ENCODE results near the gene VSNL1. TPM values are rescaled to one million over a fixed set of nuclear protein-coding genes. Genes with fewer than 3 reads are reported as not detected.

VSNL1 gene
- total RNA-seq (0.47 TPM), polyA plus RNA-seq (1.4 TPM)
- long read RNA-seq, donor 1 = 0 reads
- long read RNA-seq, donor 2, partial matches to known transcripts = 42 of 44 reads
- long read RNA-seq, donor 2, other reads (novel, unspliced or antisense) = 0 of 44 reads
- long read RNA-seq, donor 3, partial matches to known transcripts = 0 of 1 reads
- long read RNA-seq, donor 3, other reads (novel, unspliced or antisense) = 0 of 1 reads
- long read RNA-seq, donor 4 = 0 reads
- long read RNA-seq, donor 5, partial matches to known transcripts = 0 of 2 reads
- long read RNA-seq, donor 5, other reads (novel, unspliced or antisense) = 0 of 2 reads
- long read RNA-seq, donor 6 = 0 reads
- long read RNA-seq, donor 7, partial matches to known transcripts = 0 of 1 reads
- long read RNA-seq, donor 7, other reads (novel, unspliced or antisense) = 0 of 1 reads
- long read RNA-seq, donor 8 = 0 reads
- long read RNA-seq, donor 9 = 0 reads
- long read RNA-seq, donor 10, partial matches to known transcripts = 0 of 1 reads
- long read RNA-seq, donor 10, other reads (novel, unspliced or antisense) = 0 of 1 reads

DNA sequence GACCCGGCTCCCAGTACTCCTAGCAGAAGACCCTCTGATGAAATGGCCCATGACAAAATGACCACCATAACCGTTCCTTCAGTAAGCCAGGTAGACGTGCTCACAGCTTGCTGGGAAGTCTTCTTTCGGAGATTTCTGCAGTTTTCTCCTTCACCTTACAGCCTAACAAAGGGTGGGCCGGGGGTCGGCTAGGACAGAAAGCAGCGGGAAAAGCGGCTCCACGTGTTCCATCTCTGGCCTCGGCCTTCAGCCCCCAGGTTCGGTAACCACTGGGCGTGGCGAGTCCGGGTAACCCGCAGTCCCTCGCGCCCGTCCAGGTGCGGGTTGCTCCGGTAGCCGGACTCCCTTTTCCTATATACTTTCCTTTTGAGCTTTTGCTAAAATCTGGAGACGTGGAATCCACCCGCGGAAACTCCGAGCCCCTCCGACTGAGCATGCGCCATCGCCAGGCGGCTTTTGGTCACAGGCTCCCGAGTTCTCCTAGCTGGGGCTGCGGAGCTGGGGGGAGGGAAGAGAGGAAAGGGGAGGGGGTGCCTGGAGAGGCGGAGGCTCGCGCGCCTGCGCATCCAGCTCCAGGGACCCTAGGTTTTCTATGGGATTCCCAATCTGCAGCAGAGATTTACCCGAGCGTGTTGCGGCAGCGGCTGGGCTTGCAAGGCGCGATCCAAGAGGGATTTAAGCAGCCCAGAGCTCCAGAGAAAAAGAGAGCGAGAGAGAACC, at the start of gene VSNL1:
VSNL1 (plus strand) TSS at position 604 of the 720 bp plus-strand sequence. CDS start 51,379 bp downstream, outside the sequence.
- peaks cover 55 to 70% of the 10 kb centered on the region in 2 donors for H3K27me3 ChIP-seq (ENCODE audit: control insufficient read depth in 2 of 2, insufficient read depth in 1 of 2, low read length in 1 of 2)

DNA sequence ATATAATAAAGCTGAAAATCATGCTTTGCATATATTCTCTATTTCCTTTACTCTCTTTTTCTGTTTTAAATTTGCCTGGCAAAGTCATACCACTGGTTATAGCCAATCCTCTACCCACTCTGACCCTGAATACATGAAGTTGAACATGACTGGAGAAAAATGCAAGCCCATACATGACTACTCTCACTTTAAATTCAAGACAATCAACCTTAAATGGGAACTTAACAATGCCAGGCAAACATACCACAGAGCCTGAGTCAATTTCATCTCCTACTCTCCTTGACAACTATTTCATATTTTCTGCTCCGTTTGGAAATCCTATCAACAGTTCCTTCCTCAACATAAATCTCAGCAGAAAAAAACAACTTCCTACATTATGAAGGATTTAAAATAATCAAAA, 44.9 kb upstream of the VSNL1 start:
- 18% methylated on average over 1 of the region's 1 CpG for WGBS
- no peaks in the 10 kb centered on the region for H3K9me3 ChIP-seq (ENCODE audit: control insufficient read depth in 2 of 2, insufficient read depth in 1 of 2, low read length in 1 of 2)
- no peaks in the 10 kb centered on the region for H3K4me1 ChIP-seq (ENCODE audit: control insufficient read depth in 2 of 2, insufficient read depth in 2 of 2, low read length in 2 of 2)
- H3K27me3 ChIP-seq (ENCODE audit: control insufficient read depth in 2 of 2, insufficient read depth in 1 of 2, low read length in 1 of 2) = no peaks in the 10 kb centered on the region
- H3K4me3 ChIP-seq (ENCODE audit: low read length in 2 of 2) = no peak overlapping the region
- no peak overlapping the region for H3K27ac ChIP-seq (ENCODE audit: low read depth in 1 of 2, low read length in 1 of 2)
- no peaks in the 10 kb centered on the region for H3K36me3 ChIP-seq (ENCODE audit: control insufficient read depth in 2 of 2, insufficient read depth in 2 of 2, low read length in 1 of 2)
- no peak for DNase-seq (ENCODE audit: low read depth in 6 of 9, low spot score in 9 of 9)

More for the DNA sequence above, at the start of gene VSNL1:
- peak within 1 kb of the TSS in 1 of 2 donors; percentile 52 for H3K27ac ChIP-seq (ENCODE audit: low read depth in 1 of 2, low read length in 1 of 2)
- H3K36me3 ChIP-seq (ENCODE audit: control insufficient read depth in 2 of 2, insufficient read depth in 2 of 2, low read length in 1 of 2) = no peaks in the 10 kb centered on the region
- H3K4me3 ChIP-seq (ENCODE audit: low read length in 2 of 2) = peak within 1 kb of the TSS; percentile 3 to 29
- no peaks in the 10 kb centered on the region for H3K9me3 ChIP-seq (ENCODE audit: control insufficient read depth in 2 of 2, insufficient read depth in 1 of 2, low read length in 1 of 2)
- DNase-seq (ENCODE audit: low read depth in 6 of 9, low spot score in 9 of 9) = peak in 3 of 9 donors; percentile 6 to 33 (median 11)
- H3K4me1 ChIP-seq (ENCODE audit: control insufficient read depth in 2 of 2, insufficient read depth in 2 of 2, low read length in 2 of 2) = peaks cover 0 to 4% of the 10 kb centered on the region in 2 donors
- 2% methylated on average over 43 of the region's 43 CpGs for WGBS

DNA sequence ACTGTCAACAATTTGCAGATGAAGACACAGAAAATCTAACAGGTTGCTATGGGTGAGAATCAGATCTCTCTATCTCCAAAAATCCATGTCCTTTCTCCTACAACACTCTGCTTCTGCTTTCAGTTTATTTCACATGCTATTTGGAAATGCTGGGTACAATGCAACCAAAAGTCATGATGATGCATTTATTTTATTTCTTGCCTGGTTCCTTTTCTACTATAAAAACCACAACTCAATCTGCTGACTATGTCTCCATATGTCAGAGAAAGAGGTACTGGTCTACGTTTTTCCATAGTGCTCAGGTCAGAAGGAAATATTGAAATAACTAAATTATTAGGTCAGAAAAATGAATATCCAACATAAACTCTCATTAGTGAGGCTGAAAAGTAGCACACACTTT, 42.8 kb upstream of the VSNL1 start:
- no peaks in the 10 kb centered on the region for H3K27me3 ChIP-seq (ENCODE audit: control insufficient read depth in 2 of 2, insufficient read depth in 1 of 2, low read length in 1 of 2)
- H3K36me3 ChIP-seq (ENCODE audit: control insufficient read depth in 2 of 2, insufficient read depth in 2 of 2, low read length in 1 of 2) = no peaks in the 10 kb centered on the region
- no peaks in the 10 kb centered on the region for H3K4me1 ChIP-seq (ENCODE audit: control insufficient read depth in 2 of 2, insufficient read depth in 2 of 2, low read length in 2 of 2)

DNA sequence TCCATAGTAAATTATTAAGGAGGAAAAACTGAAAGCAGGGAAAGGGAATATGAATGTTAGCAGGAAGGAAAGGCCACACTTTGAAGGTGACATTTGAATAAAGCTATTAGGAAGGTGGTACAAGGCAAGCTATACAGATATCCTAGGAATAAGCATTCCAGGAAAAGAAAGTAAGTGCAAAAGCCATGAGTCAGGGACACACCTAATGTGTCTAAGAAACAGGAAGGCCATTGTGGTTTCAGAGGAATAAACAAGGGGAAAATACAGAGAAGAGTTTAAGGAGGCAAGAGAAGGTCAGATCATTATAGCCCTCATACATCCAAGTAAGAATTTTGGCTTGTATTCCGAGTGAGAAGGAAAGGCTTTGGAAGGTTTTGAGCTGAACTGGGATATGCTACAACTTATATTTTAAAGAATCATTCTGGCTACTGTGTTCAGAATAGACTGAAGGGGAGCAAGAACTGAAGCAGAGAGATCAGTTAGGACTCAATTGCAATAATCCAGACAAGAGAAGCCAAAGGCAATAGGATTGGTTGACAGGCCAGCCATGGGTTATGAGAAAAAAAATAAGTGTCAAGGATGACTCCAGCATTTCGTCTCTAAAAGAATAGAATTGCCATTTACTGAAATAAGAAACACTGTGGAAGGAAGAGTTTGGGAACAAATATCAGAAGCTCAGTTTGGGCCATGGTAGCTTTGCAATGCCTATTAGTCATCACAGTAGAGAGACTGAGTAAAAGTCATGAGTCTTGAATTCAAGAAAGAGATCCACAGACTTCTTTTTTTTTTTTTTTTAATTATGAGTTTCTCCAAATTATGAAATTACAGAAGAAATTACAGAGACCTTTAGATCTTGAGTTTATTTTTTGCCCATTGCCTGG, 33.5 kb upstream of the VSNL1 start:
- H3K9me3 ChIP-seq (ENCODE audit: control insufficient read depth in 2 of 2, insufficient read depth in 1 of 2, low read length in 1 of 2) = no peaks in the 10 kb centered on the region
- DNase-seq (ENCODE audit: low read depth in 6 of 9, low spot score in 9 of 9) = no peak
- no peaks in the 10 kb centered on the region for H3K36me3 ChIP-seq (ENCODE audit: control insufficient read depth in 2 of 2, insufficient read depth in 2 of 2, low read length in 1 of 2)
- H3K27me3 ChIP-seq (ENCODE audit: control insufficient read depth in 2 of 2, insufficient read depth in 1 of 2, low read length in 1 of 2) = no peaks in the 10 kb centered on the region
- H3K4me1 ChIP-seq (ENCODE audit: control insufficient read depth in 2 of 2, insufficient read depth in 2 of 2, low read length in 2 of 2) = no peaks in the 10 kb centered on the region
- H3K27ac ChIP-seq (ENCODE audit: low read depth in 1 of 2, low read length in 1 of 2) = no peak overlapping the region
- 89% methylated on average over 2 of the region's 2 CpGs for WGBS
- H3K4me3 ChIP-seq (ENCODE audit: low read length in 2 of 2) = no peak overlapping the region

More for the DNA sequence above, 42.8 kb upstream of the VSNL1 start:
- H3K27ac ChIP-seq (ENCODE audit: low read depth in 1 of 2, low read length in 1 of 2) = no peak overlapping the region
- H3K4me3 ChIP-seq (ENCODE audit: low read length in 2 of 2) = no peak overlapping the region
- DNase-seq (ENCODE audit: low read depth in 6 of 9, low spot score in 9 of 9) = no peak
- WGBS = 35% methylated on average over 1 of the region's 1 CpG
- no peaks in the 10 kb centered on the region for H3K9me3 ChIP-seq (ENCODE audit: control insufficient read depth in 2 of 2, insufficient read depth in 1 of 2, low read length in 1 of 2)

DNA sequence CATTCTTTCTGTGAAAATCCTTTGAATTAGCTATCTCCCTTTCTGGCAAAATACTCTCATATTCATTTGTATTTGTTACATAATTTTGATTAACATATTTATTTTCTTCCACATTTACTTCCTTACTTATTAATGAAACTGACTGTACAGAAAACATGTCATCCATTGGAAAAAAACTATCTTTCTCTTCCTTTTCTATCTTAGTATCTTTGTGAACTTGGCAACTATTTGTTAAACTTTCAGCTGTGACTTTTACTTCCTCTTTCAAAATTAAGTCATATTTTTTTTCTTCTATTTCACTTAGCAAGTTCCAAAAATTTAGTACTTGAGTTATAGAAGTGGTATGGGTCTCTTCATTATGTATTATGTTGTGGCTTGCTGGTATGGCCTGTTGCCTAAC, 24.8 kb upstream of the VSNL1 start:
- no peak for DNase-seq (ENCODE audit: low read depth in 6 of 9, low spot score in 9 of 9)
- Histone ChIP-seq H3K9me3 (ENCODE audit: control insufficient read depth in 2 of 2, insufficient read depth in 1 of 2, low read length in 1 of 2) (peaks cover 0 to 3% of the 10 kb centered on the region in 2 donors), H3K27me3 (ENCODE audit: control insufficient read depth in 2 of 2, insufficient read depth in 1 of 2, low read length in 1 of 2) (peaks cover 0 to 12% of the 10 kb centered on the region in 2 donors), H3K36me3 (ENCODE audit: control insufficient read depth in 2 of 2, insufficient read depth in 2 of 2, low read length in 1 of 2) (no peaks in the 10 kb centered on the region), H3K27ac (ENCODE audit: low read depth in 1 of 2, low read length in 1 of 2) (no peak overlapping the region), H3K4me1 (ENCODE audit: control insufficient read depth in 2 of 2, insufficient read depth in 2 of 2, low read length in 2 of 2) (peaks cover 0 to 6% of the 10 kb centered on the region in 2 donors), H3K4me3 (ENCODE audit: low read length in 2 of 2) (no peak overlapping the region)

DNA sequence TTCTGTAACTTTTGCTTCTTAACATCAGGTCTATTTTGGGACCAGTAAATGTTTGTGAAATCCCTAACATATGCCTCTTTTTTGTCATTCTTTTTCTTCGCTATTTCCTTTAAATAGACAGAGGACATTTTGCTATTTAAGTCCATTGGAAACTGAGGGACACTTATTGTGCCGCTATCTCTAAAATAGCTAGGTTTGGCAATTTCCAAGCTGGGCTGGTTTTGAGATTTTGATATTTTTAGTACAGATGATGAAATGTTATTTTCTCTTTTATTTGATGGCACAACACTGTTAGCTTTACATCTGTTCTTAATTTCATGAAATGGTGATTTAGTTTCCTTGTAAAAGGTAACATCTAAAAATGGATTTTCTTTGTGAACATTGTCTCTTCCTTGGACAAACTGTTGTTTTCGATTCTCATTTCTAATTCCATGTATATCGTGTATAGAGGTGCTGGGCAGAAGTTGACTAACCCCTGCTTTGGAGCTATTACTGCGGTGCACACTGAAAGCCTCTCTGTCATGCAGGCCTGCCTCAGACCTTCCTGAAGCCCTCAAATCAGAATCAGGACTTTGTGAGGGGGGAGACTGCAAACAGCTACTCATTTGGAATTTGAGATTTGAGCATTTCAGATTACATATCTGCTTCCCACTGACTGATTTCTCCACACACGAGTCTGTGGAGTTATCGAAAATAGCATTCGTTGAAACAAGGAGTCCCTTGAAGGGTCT, 22.9 kb upstream of the VSNL1 start:
- Histone ChIP-seq H3K4me3 (ENCODE audit: low read length in 2 of 2) (peak overlapping the region; percentile 16 to 38), H3K27me3 (ENCODE audit: control insufficient read depth in 2 of 2, insufficient read depth in 1 of 2, low read length in 1 of 2) (peaks cover 0 to 12% of the 10 kb centered on the region in 2 donors), H3K27ac (ENCODE audit: low read depth in 1 of 2, low read length in 1 of 2) (no peak overlapping the region), H3K9me3 (ENCODE audit: control insufficient read depth in 2 of 2, insufficient read depth in 1 of 2, low read length in 1 of 2) (peaks cover 0 to 3% of the 10 kb centered on the region in 2 donors), H3K36me3 (ENCODE audit: control insufficient read depth in 2 of 2, insufficient read depth in 2 of 2, low read length in 1 of 2) (no peaks in the 10 kb centered on the region), H3K4me1 (ENCODE audit: control insufficient read depth in 2 of 2, insufficient read depth in 2 of 2, low read length in 2 of 2) (peaks cover 0 to 6% of the 10 kb centered on the region in 2 donors)
- DNase-seq (ENCODE audit: low read depth in 6 of 9, low spot score in 9 of 9) = no peak
- 45% methylated on average over 8 of the region's 8 CpGs for WGBS

DNA sequence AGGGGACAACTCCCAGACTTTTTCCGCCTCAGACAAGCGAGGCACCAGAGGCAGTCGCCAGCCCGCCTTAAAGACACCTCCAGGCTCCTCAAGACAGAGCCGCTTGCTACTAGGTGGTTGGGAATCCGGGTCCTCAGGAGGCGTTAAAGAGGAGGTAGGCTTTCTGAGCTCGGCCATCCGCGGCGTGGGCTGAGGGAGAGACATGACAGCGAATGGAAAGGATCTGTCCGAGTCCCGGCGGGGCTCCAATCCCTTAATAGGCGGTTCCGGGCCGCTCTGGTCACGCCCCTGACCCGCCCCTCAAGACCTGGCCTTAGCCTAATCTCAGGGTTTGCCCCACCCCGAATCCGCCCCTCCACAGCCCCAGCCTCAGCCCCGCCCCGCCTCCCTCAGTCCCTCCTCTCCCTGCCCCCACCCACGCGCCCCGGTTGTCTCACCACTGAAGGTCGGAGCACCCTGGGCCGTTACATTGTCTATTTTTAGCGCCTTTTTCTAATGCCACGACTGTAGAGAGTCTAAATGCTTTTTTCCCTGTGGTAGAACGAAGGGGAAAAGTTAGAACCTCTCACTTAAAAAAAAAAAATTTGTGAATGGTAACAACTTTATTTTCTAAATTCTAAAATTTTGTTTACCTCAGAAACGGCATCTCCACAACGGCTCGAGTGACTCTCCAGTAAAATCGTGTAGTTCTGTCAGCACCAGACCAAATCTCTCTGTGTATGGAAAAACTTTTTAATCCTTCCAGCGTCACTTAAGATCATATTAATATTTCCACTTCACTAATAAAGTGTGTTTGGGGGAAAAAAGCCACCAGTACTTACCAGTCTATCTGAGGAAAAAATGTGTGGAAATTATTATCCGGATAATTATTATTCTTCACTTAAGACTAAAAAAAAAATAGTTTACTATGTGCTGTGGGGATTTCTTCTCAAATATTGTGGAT, 22.0 kb upstream of the VSNL1 start, which contains the start of gene RAD51AP2:
RAD51AP2 (minus strand) TSS at position 229 of the 943 bp plus-strand sequence; CDS start at position 204, 25 bp downstream.
- DNase-seq (ENCODE audit: low read depth in 6 of 9, low spot score in 9 of 9) = peak in 7 of 9 donors; percentile 10 to 56 (median 30)
- Histone ChIP-seq H3K9me3 (ENCODE audit: control insufficient read depth in 2 of 2, insufficient read depth in 1 of 2, low read length in 1 of 2) (peaks cover 0 to 3% of the 10 kb centered on the region in 2 donors), H3K4me3 (ENCODE audit: low read length in 2 of 2) (peak within 1 kb of the TSS; percentile 16 to 38), H3K27me3 (ENCODE audit: control insufficient read depth in 2 of 2, insufficient read depth in 1 of 2, low read length in 1 of 2) (peaks cover 0 to 12% of the 10 kb centered on the region in 2 donors), H3K27ac (ENCODE audit: low read depth in 1 of 2, low read length in 1 of 2) (no peak within 1 kb of the TSS), H3K36me3 (ENCODE audit: control insufficient read depth in 2 of 2, insufficient read depth in 2 of 2, low read length in 1 of 2) (no peaks in the 10 kb centered on the region), H3K4me1 (ENCODE audit: control insufficient read depth in 2 of 2, insufficient read depth in 2 of 2, low read length in 2 of 2) (peaks cover 0 to 6% of the 10 kb centered on the region in 2 donors)
- 6% methylated on average over 38 of the region's 38 CpGs for WGBS

All from thymus (tissue), 14 donors.